SH-SY5Y (cell line): Measurements from ENCODE around the gene LSAMP.

Experiments used
- GATA2 ChIP-seq: IDR thresholded peaks from 2 replicates; pipeline ENCODE4 v1.6.1; 2011; ENCODE audit warnings: mild to moderate bottlenecking, low read depth, low read length
- GATA3 ChIP-seq: IDR thresholded peaks from 2 replicates; pipeline ENCODE4 v1.6.1; 2011; ENCODE audit warnings: low read depth, mild to moderate bottlenecking, low read length, moderate library complexity

DNA sequence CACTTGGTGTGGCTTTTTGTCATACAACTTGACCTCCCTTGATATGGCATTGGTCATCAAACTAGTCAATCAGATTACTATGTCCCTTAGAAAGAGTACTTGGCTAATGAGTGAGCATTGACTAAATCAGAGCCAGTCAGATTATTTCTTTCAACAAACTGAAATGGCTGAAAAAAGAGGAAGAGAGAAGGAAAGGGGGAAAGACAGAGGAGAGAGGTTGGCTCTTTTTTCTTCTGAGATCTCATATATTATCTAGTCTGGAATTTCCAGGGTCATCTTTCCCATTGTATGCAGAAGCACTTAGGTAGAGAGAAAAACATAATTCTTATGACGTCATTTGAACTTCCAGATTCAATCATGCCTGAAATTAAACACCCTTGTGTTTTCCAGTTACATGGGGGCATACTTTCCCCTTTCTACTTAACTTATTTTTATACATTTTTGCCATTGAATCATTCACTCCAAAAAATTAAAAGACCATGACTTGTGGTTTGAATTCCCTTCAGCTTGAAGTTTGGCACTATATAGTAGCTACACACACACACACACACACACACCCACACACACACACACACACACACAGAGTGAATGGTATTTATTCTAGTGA is 387.8 kb downstream of the LSAMP start:
- TF ChIP-seq GATA2 (no peak), GATA3 (no peak)
